Occipital lobe (tissue), 2 donors: ENCODE results near the gene KEAP1. TPM values are rescaled to one million over a fixed set of nuclear protein-coding genes. Genes with fewer than 3 reads are reported as not detected.
"Not testable (repeated sequence)": the region's sequence is repeated elsewhere in the genome, so short reads cannot be mapped to it uniquely, and the experiment has no call there.

Experiments used
- DNase-seq: peaks from one replicate; lab custom pipeline; 2025; lab: John Stamatoyannopoulos, UW
- total RNA-seq: library from RNA; depleted of rRNA; stranded (reverse); fragments of >200 nt; gene quantifications from one replicate; pipeline ENCODE4 v1.2.3, GENCODE V29; 2014

Gene KEAP1
- total RNA-seq, result 32.9 TPM

GRCh38 chr19:10503002-10503789, at the start of gene KEAP1:
KEAP1 (minus strand) TSS chr19:10503356; CDS start chr19:10500033, 3,323 bp downstream.
- DNase-seq, result no peak

DNA sequence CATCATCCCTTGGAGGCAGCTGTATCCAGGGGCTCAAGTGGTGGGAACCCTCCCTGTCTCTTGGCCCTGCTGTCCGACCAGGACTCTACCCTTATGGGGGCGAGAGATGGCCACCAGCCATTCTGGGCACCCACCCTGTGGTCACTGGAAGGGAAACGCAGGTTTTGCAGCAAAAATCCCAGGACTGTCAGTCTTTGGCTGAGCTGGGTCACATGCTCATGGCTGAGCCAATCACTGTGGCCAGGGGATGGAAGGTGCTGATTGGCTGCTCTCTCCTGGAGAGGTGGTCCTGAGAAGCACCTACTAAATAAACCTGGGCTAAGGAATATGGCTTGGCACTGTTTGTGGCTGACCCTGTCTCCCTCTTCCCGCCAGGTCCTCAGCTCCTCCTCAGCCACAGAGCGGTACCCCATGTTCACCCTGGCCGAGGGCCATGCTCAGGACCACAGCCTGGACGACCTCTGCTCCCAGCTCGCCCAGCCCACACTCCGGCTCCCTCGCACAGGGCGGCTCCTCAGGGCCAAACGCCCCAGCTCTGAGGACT, 49.4 kb upstream of the KEAP1 start:
- no peak for DNase-seq

GRCh38 chr19:10551698-10552301, 48.6 kb upstream of the KEAP1 start:
- DNase-seq, result no peak

DNA sequence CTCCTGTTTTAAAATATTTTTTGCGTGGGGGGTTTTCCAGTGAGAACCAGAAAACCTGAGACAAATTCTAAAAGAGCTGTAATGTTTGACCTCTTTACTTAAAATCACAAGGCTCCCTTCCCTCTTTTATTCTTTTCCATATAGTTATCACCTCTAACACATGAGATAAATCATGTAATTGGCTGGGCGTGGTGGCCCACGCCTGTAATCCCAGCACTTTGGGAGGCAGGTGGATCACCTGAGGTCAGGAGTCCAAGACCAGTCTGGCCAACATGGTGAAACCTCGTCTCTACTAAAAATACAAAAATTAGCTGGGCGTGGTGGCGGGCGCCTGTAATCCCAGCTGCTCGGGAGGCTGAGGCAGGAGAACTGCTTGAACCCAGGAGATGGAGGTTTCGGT, 47.9 kb upstream of the KEAP1 start:
- not testable (repeated sequence) for DNase-seq

- DNase-seq, result no peak
Measured at GRCh38 chr19:10550336-10550735, 47.2 kb upstream of the KEAP1 start.

- no peak for DNase-seq
Measured at GRCh38 chr19:10549733-10550132, 46.6 kb upstream of the KEAP1 start.

- DNase-seq, result no peak
Measured at GRCh38 chr19:10548746-10549276, 45.7 kb upstream of the KEAP1 start.

DNA sequence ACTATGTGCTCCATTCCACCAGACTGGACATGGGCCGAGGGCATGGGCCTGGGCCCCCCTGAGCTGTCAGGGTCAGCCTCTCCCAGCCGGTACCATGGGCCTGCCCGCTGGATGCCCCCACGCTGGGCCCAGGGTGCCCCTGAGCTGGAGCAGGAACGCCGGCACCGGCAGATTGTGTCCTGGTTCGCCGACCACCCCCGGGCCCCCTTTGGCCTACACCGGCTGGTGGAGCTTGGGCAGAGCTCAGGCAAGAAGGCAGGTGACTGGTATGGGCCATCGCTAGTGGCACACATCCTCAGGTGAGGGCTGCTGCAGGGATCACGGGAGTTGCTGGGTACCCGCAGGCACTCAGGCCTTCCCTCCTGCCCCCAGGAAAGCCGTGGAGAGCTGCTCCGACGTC, 43.7 kb upstream of the KEAP1 start:
- DNase-seq, result no peak

- no peak for DNase-seq
Measured at GRCh38 chr19:10544753-10545251, 41.6 kb upstream of the KEAP1 start.

- no peak for DNase-seq
Measured at GRCh38 chr19:10544242-10544752, 41.1 kb upstream of the KEAP1 start.

- DNase-seq, result peak; percentile 63
Measured at GRCh38 chr19:10543420-10544241, 40.5 kb upstream of the KEAP1 start, which contains the start of gene ATG4D. ATG4D (plus strand) TSS chr19:10543904; CDS start chr19:10544091, 187 bp downstream.

DNA sequence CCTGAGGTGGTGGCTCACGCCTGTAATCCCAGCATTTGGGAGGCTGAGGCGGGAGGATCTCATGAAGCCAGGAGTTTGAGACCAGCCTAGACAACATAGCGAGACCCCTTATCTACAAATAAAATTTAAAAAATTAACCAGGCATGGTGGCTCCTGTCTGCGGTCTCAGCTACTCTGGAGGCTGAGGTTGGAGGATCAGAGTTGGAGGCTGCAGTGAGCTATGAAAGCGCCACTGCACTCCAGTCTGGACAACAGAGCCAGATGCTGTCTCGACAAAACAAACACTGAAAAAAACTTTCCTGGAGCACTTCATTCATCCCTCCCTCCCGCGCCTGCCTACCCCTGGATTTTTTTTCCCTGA, 39.9 kb upstream of the KEAP1 start:
- DNase-seq, result no peak

DNA sequence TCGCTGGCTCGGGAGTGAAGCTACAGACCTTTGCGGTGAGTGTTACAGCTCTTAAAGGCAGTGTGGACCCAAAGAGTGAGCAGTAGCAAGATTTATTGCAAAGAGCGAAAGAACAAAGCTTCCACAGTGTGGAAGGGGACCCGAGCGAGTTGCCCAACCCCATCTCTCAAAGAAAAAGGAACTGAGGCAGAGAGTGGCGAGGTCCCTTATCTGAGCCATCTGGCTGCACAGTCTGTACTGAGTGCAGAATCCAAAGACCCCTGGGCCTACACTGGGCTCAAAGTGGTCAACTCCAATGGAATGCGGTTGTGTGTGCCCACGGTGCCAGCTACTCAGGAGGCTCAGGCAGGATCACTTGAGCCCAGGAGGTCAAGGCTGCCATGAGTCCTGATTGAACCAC, 35.9 kb upstream of the KEAP1 start:
- not testable (repeated sequence) for DNase-seq

GRCh38 chr19:10538204-10538983, 35.2 kb upstream of the KEAP1 start:
- DNase-seq, result no peak

DNA sequence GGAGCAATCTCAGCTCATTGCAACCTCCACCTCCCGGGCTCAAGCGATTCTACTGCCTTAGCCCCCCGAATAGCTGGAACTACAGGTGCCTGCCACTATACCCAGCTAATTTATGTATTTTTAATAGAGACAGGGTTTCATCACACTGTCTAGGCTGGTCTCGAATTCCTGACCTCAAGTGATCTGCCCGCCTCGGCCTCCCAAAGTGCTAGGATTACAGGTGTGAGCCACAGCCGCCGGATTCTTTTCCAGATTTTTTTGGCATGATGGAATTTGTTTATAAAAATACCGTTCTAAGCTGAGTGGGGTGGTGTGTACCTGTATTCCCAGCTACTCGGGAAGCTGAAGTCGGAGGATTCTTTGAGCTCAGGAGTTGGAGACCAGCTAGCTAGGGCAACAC, 34.5 kb upstream of the KEAP1 start:
- DNase-seq, result no peak

DNA sequence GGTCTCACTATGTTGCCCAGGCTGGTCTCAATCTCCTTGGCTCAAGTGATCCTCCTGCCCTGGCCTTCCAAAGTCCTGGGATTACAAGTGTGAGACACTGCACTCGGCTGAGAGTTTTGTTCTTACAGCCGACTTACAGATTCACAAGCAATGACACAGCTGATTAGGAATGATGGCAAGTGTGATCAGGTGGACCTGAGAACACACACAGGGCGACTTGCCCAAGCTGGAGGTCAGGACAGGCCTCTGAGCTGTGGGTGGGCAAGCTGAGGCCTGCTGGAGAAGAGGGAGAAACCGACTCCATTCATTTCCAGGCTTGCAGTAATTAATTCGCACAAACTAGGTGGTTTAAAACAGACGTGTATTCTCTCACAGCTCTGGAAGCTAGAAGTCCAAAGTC, 32.5 kb upstream of the KEAP1 start:
- DNase-seq, result no peak

GRCh38 chr19:10533646-10534386, 30.7 kb upstream of the KEAP1 start:
- DNase-seq, result no peak

DNA sequence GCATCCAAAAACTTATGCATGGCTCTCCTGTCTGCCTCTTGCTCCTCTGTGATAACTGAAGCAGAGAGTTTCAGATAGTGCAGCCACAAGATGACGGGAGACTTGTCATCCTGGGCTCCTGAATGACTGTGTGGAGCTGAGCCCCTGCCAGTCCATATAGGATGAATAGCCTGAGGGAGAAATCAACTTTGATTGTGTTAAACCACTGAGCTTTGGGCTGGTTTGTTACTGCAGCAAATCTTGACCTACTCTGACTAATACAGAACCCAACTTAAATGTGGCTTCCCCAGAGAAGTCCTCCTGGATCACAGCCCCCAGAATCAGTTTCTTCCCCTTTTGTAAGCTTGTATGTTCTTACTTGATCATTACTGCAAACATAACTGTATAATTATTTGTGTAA, 29.3 kb upstream of the KEAP1 start:
- no peak for DNase-seq

- not testable (repeated sequence) for DNase-seq
Measured at GRCh38 chr19:10526887-10527286, 23.7 kb upstream of the KEAP1 start.

GRCh38 chr19:10525636-10526035, 22.5 kb upstream of the KEAP1 start:
- no peak for DNase-seq
